Activated effector memory CD4-positive, alpha-beta T cell treated with anti-CD3 and anti-CD28 coated beads, Interleukin-2, amount 50 U/mL, for 16 hours (primary cell): ENCODE measurements around the gene MAF.
A peak's percentile ranks its signal among the peaks of the same experiment; 100 is the strongest.

Experiments
- DNase-seq: peaks from one replicate; pipeline ENCODE4 v3.0.0-alpha.2; 2020

Gene MAF

DNA sequence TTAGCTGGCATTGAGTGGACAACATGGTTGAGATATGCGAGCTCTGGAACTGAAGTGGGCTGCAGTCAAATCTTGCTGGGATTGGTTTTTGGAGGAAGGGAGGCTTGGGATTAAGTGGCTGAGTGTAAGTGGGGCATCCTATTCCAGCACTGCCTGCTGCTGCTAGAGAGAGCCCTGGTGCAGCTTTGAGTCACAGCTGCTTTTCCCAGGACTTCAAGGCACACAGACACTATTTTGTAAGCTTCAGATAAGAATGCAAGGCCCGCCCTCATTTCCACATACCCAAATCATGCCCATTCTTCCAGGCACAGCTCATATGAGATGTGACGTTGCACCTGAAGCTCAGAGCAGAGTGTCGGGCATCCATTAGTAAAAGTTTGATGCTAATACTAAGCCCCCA lies 10.2 kb upstream of the MAF start:
- DNase-seq, result no peak

DNA sequence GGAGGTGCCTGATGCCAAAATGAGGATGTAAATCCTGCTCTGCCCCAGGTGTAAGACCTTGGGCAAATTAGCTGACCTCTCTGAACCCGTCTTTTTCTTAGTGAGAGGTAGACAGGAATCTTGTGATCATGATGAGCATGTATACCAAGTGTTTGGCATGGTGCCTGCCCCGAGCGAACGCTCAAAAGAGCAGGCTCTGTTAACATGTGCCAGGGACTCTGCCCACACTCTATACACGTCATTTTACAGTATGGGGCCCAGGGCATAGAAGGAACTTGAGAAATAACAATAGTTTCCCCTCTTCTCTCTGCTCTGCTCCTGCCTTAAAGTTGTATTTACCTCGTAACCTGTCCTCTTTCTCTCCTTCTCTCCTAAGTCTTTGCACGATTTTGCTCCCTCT lies 9.3 kb upstream of the MAF start:
- DNase-seq, result peak; percentile 69

DNA sequence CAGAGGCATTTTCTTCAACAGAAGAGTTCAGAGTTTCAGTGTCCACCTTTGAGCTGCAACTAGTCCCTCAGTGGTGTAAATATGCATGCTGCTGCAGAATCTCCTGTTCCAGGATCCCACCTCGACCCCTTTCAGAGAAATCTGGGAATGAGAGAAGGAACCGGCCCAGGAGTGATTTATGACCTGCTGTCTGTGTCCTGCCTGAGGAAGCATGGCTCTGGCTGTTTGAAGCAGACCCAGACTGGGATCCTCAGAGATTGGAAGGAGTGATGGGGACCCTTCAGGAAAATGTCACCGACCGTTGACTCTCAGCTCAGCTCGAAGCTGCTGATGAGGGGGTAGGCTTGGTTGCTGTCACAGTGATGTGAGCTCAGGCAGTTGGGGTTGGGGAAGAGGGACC lies 8.4 kb upstream of the MAF start:
- DNase-seq, result no peak

DNA sequence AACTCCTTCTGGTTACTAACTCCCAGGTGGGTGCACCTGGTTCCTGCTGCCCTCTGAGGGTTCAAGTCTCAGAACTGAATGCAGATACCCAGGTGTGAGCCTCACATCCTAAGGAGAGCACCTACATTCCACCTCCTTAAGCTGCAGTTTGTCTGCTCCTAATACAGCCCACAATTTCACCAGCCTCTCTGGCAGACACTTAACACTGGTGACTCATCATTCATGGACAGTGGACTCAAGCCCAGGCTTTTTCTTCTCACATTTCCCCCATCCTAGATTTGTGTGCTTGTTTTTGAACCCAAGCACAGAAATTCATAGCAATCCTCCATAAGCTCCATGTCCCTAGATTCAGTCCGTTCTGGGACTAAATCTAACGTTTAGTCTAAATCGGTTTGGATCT lies 7.0 kb upstream of the MAF start:
- DNase-seq, result no peak

DNA sequence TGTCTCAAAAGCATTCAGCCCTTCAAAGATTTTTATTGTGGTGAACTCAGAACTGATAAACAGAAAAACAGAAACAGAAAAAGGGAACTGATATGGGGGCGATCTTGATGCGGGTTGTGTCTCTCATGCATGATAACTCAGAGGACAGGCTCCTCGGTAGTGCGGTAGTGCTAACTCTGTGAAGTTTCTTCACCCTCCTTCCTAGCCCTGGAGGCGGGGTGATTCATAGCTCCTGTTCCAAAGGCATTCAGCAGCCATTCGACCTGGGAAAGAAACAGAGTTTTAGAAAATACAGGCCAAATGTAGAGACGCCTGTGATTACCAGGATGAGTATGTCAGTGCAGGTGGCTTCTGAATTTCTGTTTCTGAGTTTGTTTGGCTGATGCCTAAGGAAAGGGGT lies 5.5 kb upstream of the MAF start:
- DNase-seq, result peak; percentile 72

DNA sequence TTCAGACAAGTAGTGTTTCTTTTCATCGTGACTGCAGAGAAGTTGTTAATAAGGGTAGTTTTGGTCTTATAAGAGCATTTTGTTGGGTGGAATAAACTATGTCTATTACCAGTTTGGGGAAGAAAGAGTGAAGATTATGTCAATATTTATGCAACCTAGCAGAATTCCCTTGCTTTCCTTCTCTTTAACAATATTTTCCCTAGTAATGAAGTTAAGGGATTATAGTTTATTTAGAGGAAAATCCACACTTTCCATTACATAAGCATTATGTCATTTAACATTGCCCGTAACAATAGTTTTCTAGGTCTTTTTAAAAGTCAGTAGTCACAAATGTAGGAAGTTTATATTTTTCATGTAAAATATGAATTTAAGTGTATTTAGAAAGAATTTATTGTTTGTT lies 2.5 kb upstream of the MAF start:
- no peak for DNase-seq

DNA sequence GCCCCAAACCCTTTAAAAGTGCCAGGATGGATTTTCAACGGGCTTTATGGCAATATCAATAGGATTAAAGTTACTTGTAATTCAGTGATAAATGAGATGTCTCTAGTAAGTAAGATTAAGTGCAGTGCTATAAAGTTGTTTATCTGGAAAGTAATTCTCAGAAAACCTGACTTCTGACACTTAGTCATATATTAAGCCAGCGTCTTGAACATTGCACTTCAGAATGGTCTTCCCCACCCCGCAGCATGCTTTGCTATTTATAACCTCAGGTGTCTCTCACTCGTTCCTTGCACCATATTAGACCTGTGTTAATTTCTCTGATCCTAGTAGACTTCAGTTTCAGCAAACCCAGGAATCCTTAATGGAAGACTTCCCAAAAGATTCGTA lies 2.1 kb upstream of the MAF start:
- no peak for DNase-seq

DNA sequence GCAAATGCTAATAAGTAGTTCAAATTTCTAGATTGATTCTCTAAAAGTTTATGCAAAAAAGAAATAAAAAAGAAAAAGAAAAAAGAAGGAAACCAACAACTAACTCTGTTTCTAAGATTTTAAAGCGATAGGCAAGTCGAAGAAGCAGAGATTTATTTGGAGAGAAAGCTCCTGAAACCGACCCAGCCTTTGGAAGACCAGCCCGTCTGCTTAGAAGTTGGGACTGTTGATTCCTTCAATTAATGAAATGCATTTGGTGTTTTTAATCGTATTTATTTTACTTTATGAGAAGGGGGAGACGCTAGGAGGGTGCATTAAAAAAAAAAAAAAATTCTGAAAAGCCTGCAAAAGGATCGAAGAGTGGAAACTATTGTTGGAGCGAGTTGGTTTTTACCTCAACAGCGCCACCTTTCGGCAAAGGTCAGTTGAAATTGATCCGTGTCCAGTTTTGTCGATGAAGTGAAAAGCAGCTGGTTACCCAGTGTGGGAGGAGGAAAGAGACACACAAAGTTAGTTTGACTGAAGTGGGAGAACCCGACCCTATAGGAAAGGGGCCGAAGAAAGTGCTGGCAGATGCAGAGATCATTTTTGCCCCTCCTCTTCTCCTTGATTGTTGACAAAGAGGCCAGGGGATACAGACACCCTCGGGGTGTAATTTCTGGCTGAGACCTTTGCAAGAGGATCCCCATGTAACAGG lies 1.5 kb upstream of the MAF start:
- DNase-seq, result peak; percentile 94

DNA sequence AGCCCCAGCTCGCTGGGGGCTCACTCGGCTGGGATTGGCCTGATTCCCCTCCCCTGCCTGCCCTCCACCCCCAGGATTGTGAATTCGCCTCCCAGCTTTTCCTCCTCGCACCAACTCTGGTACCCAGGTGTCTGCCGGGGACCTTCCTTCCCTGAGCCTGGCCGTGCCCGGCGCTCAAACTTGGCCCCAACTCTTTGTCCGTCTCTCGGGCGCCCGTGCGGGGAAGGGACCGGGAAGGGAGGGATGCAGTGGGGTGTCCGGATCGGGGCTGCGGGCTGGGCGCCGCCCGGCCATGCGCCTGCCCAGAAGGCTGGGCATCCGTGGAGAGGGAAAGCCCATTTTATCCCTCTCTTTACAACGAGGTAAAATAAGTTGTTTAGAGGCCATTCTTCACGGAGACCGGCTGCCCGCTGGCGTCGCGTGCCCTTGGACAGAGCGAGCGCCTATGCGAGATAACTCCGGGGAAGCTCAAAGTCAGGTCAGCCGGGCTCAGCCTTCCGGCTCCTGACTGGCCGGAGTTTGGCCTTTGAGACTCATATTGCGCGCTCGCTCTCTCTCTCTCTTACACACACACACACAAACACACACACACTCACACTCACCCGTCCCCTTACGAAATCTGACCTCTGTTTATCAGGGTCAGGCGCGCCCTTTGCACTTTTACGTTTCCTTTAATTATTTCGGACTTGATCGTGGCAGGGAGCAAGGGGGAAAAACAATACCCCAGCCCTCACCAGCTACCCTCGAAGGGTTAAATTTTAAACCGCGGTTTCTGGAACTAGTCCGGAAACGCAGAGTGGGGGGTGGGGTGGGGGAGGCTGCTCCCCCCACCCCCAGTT lies 774 bp upstream of the MAF start:
- DNase-seq, result peak; percentile 81

DNA sequence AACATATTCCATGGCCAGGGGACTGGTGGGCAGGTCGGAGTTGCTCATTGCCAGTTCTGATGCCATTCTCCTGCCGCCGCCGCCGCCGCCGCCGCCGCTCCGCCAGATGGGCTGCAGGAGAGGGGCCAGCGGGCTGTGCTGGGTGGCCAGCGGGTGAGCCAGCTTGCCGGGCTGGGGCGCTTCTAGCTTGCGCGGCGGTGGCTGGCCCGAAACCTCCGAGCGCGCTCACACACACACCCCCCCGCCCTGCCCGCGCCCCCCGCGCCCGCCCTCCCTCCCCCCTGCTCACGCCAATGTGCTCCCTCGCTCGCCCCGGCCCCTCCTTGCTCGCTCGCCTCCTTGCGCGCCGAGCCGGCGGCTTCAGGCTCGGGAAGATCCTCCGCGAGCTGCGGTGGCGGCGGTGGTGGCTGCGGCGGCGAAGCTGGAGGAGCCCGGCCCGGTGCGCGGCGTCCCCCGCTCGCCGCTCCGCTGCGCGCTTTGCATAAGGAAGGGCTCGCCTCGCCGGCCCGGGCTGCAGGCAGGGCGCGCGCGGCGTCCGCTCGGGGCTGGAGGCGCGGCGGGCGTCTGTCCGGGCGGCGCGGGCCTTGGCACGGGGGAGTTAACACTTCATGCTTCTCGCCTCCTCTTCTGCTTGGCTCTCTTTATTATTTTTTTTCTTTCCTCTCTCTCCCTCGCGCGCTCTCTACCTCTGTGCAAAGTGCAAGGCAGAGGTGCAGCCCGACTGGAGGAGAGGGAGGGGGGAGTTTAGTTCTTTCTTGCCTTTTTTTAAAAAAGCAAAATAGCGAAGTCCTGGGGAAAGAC lies 500 bp downstream of the MAF start:
- peak; percentile 81 for DNase-seq

DNA sequence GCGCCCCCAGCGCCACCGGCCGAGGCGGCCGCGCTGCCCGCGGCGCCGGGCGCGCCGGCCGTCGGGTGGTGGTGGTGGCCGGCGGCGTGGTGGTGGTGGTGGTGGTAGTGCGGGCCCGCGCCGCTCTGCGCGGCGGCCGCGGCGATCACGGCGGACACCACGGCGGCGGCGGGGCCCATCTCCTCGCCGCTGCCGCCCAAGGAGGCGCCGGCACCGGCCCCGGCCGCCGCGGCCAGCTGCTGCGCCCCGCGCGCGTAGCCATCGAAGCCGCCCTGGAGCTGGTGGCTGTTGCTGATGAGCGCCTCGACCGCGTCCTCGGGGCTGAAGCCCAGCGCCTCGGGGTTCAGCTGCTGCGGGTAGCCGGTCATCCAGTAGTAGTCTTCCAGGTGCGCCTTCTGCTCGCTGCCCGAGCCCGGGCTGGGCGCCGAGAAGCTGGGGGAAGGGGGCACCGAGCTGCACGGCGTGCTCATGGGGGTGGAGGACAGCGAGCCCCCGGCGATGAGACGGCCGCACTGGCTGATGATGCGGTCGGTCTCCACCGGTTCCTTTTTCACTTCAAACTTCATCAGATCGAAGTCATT lies 1.2 kb downstream of the MAF start:
- peak; percentile 76 for DNase-seq

DNA sequence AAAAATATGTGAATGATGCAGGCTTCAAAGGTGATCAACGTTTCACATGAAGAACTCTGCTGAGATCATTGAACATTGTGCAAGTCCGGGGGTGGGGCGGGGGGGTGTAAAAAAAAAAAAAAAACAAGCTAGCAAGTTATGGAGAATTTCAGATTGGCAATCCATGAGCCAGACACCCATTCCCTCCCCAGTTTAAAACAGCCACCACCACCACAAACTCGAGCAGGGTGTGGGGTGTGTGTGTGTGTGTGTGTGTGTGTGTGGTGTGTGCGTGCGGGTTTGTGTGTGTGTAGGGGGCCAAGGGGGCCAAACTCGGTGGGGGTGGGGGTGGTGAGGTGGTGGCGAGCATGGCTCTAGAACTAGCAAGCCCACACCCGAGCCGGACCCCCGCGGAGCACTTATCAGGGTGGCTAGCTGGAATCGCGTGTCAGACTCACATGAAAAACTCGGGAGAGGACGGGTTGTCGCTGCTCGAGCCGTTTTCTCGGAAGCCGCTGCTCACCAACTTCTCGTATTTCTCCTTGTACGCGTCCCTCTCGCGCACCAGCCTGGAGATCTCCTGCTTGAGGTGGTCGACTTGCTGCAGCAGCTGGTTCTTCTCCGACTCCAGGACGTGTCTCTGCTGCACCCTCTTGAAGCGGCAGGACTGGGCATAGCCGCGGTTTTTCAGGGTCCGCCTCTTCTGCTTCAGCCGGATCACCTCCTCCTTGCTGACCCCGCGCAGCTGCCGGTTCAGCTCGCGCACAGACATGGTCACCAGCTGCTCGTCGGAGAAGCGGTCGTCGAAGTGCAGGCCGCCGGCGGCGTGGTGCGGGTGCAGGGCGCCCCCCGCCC lies 2.0 kb downstream of the MAF start:
- DNase-seq, result peak; percentile 82

DNA sequence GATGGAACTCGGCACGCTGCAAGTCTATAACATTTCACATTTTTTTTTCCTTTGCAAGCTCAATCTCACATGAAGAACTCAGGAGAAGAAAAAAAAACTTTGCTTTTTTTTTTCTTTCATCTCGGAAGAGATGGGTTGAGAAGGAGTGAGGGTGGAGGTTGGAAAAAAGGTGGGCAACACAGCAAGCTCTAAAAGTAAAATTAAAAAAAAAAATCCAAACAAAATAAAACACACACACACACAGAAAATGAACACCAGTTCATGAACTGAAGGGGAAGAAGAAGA lies 2.5 kb downstream of the MAF start:
- DNase-seq, result no peak

DNA sequence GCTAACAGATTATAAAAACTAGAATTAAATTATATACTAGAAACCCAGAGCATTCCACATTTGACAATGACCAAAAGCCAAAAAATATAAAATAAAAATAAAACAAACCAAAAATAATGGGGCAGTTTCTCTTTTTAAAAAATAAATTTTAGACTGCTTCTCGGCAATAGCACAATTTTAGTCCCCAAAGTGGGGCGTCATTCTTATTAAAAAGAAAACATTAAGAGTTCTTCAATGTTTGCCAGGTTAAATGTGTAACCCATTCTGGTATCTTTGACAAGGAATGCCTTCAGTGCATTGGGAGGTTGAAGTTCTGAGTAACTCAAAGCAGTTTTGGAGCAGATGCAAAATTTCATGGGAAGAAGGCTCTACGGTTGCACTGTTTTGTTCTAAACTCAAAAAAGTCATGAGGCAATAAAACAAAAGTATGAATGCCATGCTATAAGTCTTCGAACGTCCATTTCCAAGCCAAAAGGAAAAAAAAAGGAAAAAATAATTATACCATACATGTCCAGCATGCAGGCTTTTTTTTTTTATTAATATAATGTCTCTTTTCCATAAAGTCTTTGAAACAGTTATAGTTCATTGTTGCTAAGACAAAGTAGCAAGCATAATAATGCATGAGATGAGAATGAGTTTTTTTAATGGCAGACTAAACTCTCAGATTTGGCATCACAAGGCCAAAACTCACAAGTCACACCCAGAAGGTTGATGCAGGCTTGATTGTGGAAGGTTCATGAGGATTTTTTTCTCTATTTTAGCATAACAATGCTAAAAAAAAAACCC lies 3.1 kb downstream of the MAF start:
- no peak for DNase-seq

DNA sequence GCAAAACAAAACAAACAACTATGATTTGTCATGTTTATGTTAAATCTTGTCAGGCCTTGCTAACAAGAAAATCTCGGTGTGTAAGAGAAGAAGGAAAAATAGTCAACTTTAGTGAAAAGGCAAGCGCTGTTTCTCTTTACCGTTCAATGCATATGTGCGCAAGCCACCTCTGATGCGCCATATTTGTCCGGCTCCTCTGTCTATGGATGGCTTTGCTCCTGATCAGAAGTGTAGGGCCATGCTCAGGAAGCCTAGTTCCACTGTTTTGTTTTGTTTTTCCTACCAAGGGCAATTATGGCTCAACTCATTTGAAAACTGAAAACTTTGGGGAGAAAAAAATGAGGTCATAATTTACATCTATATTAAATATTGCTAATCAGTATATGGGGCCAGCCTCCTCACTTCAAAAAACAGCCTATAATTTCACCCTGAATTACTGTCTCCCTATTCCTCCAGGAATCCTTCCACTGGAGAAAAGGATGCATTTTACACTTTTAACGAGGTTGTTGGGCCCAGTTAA lies 4.5 kb downstream of the MAF start:
- DNase-seq, result no peak

DNA sequence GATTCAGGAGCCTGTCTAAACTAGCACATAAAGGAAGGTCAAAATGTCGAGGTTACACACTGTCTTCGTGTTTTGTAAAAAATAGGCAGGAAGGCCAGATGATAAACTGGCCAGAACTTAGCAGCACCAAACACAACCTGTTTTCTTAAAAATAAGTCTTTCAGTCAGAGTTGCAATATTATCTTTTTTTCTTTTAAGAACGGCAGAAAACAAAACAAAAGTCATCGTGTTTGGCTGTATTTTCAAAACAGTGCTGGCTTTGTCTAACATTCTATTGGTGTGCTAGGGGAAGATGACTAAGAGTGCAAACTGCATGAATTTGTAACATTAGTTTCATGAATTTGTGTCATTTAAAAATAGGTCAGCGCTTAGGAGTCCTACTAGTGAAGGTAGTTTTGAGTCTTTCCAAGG lies 5.3 kb downstream of the MAF start:
- no peak for DNase-seq

DNA sequence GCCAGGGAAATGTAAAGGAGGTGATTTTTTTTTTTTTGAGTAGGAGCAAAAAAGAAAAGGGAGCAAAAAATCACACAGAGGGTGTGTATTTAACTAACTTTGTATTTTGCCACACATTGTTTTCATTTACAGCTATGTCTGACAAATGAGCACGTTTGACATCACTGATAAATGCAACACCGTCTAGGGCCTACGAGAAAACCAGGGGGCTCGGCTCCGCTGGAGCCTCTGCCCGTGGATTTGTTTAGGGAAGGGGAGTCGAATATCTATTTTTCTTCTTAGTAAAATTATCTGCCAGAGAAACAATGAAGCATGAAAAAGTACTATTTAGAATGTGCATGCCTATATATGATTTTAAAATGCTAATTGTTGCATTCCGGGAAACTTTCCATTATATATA lies 6.8 kb downstream of the MAF start:
- DNase-seq, result no peak

DNA sequence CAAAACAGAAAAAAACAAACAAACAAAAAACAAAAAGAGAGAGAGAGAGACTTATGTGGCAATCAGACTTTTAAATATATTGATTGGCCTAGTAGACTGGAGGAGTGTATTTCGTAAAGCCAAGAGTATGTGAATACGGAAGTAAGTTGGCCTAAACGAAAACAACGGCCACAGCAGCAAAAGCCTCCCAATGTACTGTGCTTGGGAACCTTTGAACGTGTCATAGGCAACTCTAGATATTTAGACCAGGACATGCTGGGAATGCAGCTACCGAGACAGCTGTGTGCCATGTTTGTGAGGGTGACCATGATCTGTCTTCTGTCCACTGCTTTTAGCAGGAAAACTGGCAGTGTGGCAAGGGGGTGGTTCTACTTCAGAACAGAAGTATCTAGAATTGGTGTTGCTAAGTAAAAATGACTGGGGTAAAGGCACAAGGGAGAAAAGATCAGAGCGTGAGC lies 7.4 kb downstream of the MAF start:
- no peak for DNase-seq

DNA sequence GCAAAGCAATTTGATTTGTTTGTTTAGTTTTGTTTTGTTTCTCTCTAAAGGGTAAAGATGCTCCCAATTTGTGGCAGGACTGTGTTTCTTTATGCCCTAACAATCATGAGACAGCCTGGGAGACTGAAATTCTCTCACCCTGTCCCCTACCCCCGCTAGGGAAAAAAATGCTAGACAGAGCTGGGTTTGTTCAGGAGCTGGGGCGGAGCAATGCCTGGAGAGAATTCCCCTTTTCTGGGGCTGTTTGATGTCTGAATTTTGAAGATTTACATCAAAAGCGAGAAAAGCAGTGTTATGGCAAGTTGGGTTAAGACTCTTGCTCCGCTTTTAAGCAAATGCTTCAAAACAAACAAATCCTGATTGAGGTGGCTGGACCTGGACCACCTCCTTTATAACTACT lies 8.4 kb downstream of the MAF start:
- DNase-seq, result no peak

DNA sequence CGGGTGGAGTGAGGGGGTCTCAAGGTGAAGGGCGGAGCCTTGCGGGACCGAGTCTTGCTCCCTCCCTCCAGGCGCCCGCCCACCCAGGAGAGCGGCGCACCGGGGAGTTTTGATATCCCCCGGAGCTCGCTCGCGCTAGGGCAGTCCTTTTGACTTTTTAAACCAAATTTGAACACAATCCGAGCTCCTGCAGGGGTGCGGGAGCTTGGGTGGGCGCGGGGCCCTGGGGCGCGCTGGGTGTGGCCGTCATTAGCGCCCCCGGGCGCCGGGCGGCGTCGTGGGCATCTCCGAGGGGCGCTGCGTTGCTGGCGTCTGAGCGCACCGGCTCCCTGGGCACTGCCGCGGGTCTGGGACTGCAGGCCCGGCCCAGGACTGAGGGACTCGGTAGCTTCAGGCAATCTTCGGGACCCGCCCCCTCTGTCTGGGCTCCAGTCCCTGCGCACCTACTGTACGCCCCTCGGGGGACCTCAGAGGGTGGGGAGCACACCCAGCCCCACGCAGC lies 10.9 kb downstream of the MAF start:
- DNase-seq, result no peak

DNA sequence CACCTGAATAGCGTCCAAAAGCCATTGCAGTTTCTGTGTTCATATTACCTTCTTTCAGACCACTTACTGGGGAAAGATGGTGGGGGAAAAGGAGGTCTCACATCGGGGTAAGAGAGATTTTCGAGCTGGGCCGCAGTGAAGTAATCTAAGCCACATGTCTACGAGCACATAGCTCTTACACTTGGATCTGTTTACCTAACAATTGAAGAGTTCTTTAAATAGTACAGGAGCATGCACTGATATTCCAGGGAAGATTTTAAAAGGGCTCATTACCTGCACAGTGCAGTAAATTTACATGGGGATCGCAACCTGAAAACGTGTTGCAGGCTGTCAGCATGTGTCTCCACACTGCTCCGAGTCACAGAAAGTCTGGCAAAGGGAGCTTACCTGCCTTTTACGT lies 12.6 kb downstream of the MAF start:
- no peak for DNase-seq
